ENCODE data around the gene GAS7.

GAS7 gene

DNA sequence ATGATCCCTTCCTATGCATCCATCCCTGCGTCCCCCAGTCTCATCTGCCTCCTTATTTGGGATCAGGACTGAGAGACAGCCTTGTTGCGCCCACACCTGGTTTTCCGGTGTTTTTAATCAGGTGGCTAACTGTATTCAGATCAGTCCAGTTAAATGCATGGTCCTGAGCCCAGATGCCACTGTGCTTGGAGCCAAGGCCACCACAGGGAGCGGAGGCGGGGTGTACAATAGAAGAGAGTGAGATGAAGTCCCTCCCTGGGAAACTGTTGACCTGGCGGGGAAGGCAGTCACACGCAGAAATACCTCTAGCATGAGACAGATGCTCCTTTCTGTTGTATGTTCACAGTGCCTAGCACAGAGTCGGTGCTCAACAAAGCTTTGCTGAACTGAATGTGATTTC is 299.6 kb downstream of the GAS7 start:
- no peak overlapping the region for H3K27ac Mint-ChIP-seq
- no peaks in the 10 kb centered on the region for H3K9me3 Mint-ChIP-seq
- no peaks in the 10 kb centered on the region for H3K36me3 Mint-ChIP-seq
- H3K27me3 Mint-ChIP-seq: peaks cover 21% of the 10 kb centered on the region
- ATAC-seq: no peak
- H3K4me3 Mint-ChIP-seq: no peak overlapping the region
- H3K4me1 Mint-ChIP-seq: no peaks in the 10 kb centered on the region

DNA sequence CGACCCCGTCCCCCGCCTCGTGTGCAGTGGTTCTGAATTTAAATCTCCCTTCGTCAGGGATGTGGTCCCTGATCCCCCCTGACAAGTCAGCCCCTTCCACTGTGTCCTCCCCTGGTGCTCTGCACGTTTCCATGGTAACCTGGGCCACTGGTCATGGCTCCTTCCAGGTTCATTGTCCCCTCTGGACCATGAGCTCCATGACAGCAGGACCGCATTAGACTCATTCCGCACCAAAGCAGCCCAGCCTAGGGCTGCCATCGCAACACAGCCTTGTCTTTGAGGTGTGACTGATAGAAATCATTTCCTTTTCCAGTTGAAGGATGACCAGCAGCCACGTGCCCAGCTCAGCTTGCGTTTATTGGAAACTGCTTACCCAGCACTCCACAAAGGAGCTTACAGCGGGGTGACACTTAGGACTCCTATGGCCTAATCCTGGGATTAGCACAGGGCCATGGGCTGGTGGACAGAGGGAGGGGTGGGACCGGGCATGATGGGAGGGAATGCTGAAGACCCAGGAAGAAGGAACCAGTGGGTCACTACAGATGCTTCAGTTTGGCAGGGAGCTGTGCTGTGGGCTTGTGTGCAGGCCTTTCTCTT is 300.9 kb downstream of the GAS7 start:
- Mint-ChIP-seq H3K36me3 (no peaks in the 10 kb centered on the region), H3K4me3 (no peak overlapping the region), H3K27ac (no peak overlapping the region), H3K4me1 (no peaks in the 10 kb centered on the region), H3K27me3 (peaks cover 21% of the 10 kb centered on the region), H3K9me3 (no peaks in the 10 kb centered on the region)
- no peak for ATAC-seq

DNA sequence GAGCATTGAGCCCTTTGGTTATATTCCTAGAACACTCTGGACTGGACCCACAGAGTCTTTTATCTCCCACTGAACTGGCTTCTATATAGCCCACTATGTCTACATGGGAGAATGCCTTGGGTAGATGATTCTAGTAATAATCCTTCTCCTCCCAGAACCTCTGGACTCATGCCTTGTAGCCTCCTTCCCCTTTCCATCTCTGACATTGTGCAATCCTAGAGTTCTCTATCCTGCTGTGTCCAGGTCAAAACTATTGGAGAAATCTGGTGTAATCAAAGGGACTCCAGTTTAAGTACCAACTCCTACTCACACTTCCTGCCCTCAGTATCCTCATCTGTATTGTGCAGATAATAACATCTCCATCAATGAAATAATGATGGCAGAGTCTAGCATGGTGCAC is 302.5 kb downstream of the GAS7 start:
- Mint-ChIP-seq H3K27me3 (peaks cover 16% of the 10 kb centered on the region), H3K27ac (no peak overlapping the region), H3K4me3 (no peak overlapping the region), H3K36me3 (no peaks in the 10 kb centered on the region), H3K4me1 (no peaks in the 10 kb centered on the region), H3K9me3 (no peaks in the 10 kb centered on the region)
- ATAC-seq: no peak

DNA sequence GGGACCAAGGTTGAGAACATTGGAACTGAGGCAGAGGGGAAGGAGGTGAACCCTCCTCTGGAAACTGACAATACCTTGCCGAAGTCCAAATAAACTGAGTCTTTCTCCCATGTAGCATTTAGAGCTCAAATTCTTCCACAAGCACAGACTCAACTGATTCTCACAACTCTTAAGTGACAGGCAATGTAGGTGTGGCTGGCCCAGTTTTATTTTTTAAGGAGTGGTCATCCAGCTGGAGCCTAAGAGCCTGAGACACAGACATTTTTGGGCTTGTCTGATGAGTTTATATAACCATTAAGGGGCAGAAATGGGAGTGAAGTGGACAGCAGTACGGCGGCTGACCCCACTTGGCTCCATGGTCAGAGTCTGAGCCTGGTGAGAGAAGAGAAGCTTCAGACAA is 304.2 kb downstream of the GAS7 start:
- Mint-ChIP-seq H3K36me3 (no peaks in the 10 kb centered on the region), H3K9me3 (no peaks in the 10 kb centered on the region), H3K27me3 (peaks cover 6% of the 10 kb centered on the region), H3K27ac (no peak overlapping the region), H3K4me3 (no peak overlapping the region), H3K4me1 (no peaks in the 10 kb centered on the region)
- ATAC-seq: no peak

DNA sequence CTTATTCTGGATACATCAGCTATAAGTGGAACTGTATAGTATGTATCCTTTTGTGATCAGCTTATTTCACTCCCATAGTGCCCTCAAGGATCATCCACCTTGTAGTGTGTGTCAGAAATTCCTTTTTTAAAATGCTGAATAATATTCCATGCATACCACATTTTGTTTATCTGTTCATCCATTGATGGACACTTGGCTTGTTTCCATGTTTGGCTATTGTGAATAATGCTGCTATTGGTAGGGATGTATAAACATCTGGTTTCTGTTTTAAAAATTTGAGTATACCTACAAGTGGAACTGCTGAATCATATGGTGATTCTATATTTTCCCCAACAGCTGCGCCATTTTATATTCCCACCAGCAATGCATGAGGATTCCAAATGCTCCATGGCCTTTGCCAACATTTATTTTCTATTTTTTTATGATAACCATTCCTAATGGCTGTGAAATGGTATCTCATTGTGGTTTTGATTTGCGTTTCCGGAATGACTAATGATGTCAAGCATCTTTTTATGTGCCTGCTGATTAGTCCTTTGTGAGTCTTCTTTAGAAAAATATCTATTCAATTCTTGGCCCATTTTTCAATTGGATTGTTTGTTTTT is 304.9 kb downstream of the GAS7 start:
- Mint-ChIP-seq H3K27me3 (peaks cover 6% of the 10 kb centered on the region), H3K4me1 (no peaks in the 10 kb centered on the region), H3K4me3 (no peak overlapping the region), H3K27ac (no peak overlapping the region), H3K9me3 (no peaks in the 10 kb centered on the region), H3K36me3 (no peaks in the 10 kb centered on the region)
- no peak for ATAC-seq

DNA sequence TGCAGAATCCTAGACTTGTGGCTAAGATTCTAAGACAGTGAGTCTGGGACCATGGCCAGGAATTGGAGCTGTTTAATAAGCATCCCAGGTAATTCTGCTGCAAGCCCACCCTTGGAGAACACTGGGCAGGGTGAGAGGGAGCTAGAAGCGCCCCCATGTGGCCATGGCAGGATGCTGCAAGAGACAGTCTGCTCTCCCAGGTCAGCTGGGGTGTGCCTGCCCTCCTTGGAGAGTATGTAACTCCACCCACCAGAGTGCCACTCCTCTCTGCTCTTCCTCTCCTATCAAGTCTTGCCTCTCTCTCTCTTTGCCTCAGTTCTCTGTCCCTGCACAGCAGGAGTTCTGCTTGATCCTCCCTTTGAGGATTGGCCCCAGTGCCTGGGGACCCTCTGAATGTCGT is 308.3 kb downstream of the GAS7 start:
- Mint-ChIP-seq H3K4me1 (no peaks in the 10 kb centered on the region), H3K27me3 (no peaks in the 10 kb centered on the region), H3K9me3 (no peaks in the 10 kb centered on the region), H3K4me3 (no peak overlapping the region), H3K36me3 (no peaks in the 10 kb centered on the region), H3K27ac (no peak overlapping the region)
- ATAC-seq: no peak

DNA sequence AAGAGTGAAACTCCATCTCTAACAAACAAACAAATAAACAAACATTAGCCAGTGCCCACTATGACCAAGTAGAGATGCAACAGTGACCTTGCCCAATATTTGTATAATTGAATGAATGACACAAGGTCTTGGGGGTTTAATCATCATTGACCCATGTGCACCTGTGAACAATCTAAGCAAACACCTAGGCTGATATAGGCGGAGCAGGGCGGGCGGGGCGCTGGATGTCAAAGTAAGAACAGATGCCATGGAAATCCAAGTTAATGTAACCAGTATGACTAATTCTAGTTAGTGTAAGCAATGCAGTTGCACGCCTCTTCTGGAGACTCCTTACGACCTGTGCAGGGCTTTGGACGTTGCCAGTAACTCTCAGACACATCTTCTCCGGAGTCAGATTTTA is 310.9 kb downstream of the GAS7 start:
- Mint-ChIP-seq H3K4me3 (no peak overlapping the region), H3K4me1 (no peaks in the 10 kb centered on the region), H3K27ac (no peak overlapping the region), H3K36me3 (no peaks in the 10 kb centered on the region), H3K9me3 (peaks cover 8% of the 10 kb centered on the region), H3K27me3 (no peaks in the 10 kb centered on the region)
- ATAC-seq: no peak

DNA sequence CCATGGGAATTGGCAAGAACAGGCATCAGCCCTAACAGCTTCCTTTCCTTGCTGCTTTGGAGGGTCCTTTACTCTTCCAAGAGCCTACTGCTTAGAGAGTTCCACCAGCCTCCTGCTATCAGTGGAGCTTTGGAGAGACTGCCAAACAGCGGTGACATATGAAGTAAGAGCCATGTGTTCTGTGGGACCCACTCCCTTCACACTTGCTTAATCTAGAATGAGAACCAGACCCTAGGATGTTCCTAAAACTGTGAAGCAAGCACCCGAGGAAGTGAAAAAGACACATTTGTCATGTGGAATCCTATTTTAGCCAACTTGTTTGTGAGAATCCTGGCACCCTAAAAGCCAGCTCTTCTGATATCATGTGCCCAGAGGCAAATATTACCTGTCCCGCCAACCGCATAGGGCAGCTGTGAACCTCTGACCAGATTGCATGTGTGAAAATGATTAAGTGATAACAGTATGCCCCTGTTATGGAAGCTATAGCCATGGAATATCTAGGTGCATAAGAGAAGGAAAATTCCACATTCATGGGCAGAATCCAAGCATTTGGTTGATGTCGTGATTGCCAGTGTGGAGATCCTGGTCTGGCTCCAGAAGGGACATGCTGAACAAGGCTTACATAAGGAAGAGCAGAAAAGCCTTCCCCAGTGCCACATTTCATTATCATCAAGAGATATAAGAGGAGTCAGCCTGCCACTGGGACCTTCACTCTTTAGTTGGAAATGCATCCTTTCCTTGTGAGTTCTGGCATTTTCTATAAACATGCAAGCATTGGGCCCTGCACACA is 312.1 kb downstream of the GAS7 start:
- H3K27ac Mint-ChIP-seq: no peak overlapping the region

DNA sequence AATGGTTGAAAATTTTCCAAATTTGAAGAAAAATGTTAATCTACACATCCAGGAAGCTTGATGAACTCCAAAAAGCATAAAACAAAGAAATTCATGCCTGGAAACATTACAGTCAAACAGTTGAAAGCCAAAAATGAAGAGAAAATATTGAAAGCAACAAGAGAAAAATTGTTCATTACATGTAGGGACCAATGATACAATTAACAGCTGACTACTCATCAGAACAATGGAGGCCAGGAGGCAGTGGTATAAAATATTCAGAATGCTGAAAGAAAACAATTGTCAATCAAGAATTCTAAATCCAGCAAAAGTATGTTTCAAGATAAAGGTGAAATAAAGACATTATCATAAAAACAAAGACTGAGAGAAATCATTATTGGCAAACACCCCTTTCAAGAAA is 315.0 kb downstream of the GAS7 start:
- no peak for ATAC-seq
- H3K36me3 Mint-ChIP-seq: no peaks in the 10 kb centered on the region
- H3K4me1 Mint-ChIP-seq: no peaks in the 10 kb centered on the region
- H3K27ac Mint-ChIP-seq: no peak overlapping the region
- no peaks in the 10 kb centered on the region for H3K27me3 Mint-ChIP-seq
- peaks cover 15% of the 10 kb centered on the region for H3K9me3 Mint-ChIP-seq
- H3K4me3 Mint-ChIP-seq: no peak overlapping the region

More for the DNA sequence above, 312.1 kb downstream of the GAS7 start:
- Mint-ChIP-seq H3K9me3 (peaks cover 13% of the 10 kb centered on the region), H3K27me3 (no peaks in the 10 kb centered on the region), H3K36me3 (no peaks in the 10 kb centered on the region), H3K4me3 (no peak overlapping the region), H3K4me1 (no peaks in the 10 kb centered on the region)
- no peak for ATAC-seq

DNA sequence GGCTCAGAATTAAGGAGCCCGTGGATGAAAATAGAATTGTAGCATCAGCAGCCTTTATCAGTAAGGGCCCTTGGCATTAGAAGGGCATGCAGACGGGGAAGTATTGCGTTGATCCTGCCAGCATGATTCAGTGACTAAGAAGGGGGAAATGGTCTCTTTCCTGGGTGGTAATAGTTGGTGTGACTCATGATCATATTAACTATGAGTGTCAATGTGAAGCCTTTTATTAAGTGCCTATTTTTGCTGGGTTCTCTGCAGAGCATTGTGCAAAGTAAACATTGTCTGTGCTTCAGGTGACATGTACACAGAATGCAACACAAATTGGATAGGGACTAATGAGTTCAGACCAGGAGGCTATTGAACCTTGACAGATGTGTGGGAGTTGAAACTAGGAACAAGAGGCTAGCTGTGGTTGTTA is 317.8 kb downstream of the GAS7 start:
- Mint-ChIP-seq H3K27me3 (peaks cover 7% of the 10 kb centered on the region), H3K27ac (no peak overlapping the region), H3K9me3 (peaks cover 15% of the 10 kb centered on the region), H3K4me1 (no peaks in the 10 kb centered on the region), H3K36me3 (no peaks in the 10 kb centered on the region), H3K4me3 (no peak overlapping the region)
- peak; percentile 50 for ATAC-seq

DNA sequence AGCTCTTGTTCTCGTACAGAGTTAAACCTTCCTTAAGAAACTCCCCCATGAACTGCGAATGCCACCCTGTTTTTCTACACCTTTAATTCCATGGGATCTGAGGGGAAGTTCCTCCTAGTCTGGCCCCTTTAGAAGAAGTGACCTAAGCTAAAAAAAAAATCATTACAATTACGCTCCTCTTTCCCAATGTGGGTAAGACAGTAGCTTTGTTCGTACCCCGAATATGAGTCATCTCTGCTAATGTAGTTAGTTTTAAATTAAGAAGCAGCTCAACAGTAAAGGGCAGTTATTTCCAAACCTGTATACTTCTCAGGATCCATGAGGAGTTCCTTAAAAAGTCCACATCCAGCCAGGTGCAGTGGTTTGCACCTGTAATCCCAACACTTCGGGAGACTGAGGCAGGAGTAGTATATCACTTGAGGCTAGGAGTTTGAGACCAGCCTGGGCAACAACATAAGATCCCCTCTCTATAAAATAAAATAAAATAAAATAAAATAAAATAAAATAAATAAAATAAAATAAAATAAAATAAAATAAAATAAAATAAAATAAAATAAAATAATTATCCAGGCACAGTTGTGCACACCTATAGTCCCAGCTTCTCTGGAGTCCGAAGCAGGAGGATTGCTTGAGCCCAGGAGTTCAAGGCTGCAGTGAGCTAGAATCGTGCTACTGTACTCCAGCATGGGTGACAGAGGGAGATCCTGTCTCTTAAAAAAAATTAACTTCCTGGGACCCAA is 319.4 kb downstream of the GAS7 start:
- H3K4me3 Mint-ChIP-seq: no peak overlapping the region
- H3K27me3 Mint-ChIP-seq: peaks cover 11% of the 10 kb centered on the region
- H3K36me3 Mint-ChIP-seq: no peaks in the 10 kb centered on the region
- peaks cover 15% of the 10 kb centered on the region for H3K9me3 Mint-ChIP-seq
- no peaks in the 10 kb centered on the region for H3K4me1 Mint-ChIP-seq
- no peak overlapping the region for H3K27ac Mint-ChIP-seq
- ATAC-seq: no peak

DNA sequence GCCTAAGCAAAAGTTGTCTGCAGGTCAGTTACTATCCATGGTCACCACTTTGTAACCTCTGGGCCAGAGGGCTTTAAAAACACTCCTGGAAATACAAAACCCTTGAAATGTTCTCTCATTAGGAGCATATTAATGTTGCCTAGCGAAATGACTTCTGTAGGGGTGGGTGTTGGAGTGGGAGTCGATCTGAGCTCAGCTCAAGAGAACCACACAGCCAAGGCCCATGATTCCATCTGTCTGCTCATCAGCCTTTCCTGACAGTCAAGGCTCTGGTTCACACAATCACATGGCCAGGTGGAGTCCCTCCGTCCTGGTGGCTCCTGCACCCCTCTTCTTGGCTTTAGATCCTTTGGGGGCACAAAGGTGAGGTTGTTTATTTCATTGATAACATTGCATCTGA is 320.1 kb downstream of the GAS7 start:
- no peak overlapping the region for H3K27ac Mint-ChIP-seq
- H3K27me3 Mint-ChIP-seq: peaks cover 11% of the 10 kb centered on the region
- no peaks in the 10 kb centered on the region for H3K4me1 Mint-ChIP-seq
- no peak overlapping the region for H3K4me3 Mint-ChIP-seq
- ATAC-seq: no peak
- peaks cover 11% of the 10 kb centered on the region for H3K9me3 Mint-ChIP-seq
- no peaks in the 10 kb centered on the region for H3K36me3 Mint-ChIP-seq

DNA sequence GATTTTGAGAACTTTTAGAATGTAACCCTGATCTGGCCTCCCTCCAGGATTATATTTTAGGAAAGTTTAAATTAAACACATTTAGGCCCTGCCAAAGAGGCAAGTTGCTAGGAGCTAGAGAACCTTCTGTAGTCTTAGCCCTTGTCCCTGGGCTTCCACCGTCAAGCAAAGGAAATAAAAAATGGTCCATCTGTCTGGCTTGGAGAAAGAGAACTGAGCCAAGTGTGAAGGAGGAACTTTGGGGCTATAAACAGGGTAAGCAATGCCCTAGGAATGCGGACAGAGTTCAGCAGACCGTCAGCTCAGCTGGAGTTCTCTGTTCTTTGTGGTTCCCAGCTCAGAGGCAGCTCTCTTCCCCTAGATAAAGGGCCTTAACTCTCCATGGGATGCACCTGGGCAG is 323.0 kb downstream of the GAS7 start:
- ATAC-seq: no peak
- Mint-ChIP-seq H3K4me1 (no peaks in the 10 kb centered on the region), H3K36me3 (no peaks in the 10 kb centered on the region), H3K27ac (no peak overlapping the region), H3K27me3 (peaks cover 11% of the 10 kb centered on the region), H3K4me3 (no peak overlapping the region), H3K9me3 (peaks cover 2% of the 10 kb centered on the region)

DNA sequence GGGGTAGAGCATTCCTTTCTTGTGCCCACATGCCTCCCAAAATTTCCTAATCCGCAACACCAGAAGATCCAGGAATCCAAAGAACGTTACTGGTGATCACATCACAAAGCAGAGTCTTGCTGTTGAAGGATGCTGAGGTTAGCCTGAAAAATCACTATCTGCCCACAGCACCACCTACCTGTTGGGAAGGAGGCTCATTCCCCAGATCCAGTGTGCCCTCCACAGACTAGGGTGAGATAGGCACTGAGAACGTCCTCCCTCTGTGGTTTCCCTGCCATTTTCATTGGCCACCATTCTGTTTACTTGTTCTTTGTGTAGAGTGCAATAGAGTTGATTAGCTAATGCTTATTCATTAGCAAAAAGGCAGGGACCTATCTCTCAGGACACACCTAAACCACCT is 323.7 kb downstream of the GAS7 start:
- no peaks in the 10 kb centered on the region for H3K9me3 Mint-ChIP-seq
- no peak overlapping the region for H3K4me3 Mint-ChIP-seq
- ATAC-seq: no peak
- no peaks in the 10 kb centered on the region for H3K36me3 Mint-ChIP-seq
- H3K27ac Mint-ChIP-seq: no peak overlapping the region
- H3K4me1 Mint-ChIP-seq: no peaks in the 10 kb centered on the region
- peaks cover 13% of the 10 kb centered on the region for H3K27me3 Mint-ChIP-seq

DNA sequence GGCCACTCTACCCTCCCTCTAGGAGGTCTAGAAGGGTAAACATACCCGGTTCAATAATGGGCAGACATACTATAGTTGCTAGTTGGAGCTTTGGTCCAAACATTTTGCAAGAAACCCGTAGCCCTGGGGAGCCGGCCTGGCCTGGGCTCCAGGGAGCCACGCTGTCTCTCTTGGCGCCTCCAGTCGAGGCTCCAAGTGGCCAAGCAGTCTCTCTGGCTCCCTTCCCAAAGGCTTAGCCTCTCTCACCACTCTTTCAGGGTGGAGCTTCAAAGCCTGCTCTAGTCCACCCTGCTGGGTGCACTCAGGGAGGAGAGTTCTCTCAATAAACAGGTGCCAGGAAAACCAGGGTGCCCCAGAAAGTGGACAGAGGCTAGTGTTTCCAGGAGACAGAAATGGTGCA is 325.6 kb downstream of the GAS7 start:
- Mint-ChIP-seq H3K27me3 (peaks cover 24% of the 10 kb centered on the region), H3K4me3 (no peak overlapping the region)

More for the DNA sequence above, 325.6 kb downstream of the GAS7 start:
- Mint-ChIP-seq H3K27ac (no peak overlapping the region), H3K4me1 (no peaks in the 10 kb centered on the region), H3K9me3 (no peaks in the 10 kb centered on the region), H3K36me3 (no peaks in the 10 kb centered on the region)
- no peak for ATAC-seq

Measured in stimulated activated memory B cell treated with anti-CD40 and anti-IgM and Interleukin-4, amounts not matched to agents 10 μg/mL and 1 μg/mL and 100 μg/mL, for 72 hours (primary cell).